ENCODE data around the gene HSD17B1.
"Not testable (repeated sequence)": the region's sequence is repeated elsewhere in the genome, so short reads cannot be mapped to it uniquely, and the experiment has no call there.

- TF ChIP-seq CTCF (IDR thresholded peaks at IDR 0.05; ENCODE audit: low read length); EZH2 (optimal IDR thresholded peaks at IDR 0.05; ENCODE audit: low read depth, low read length): not testable (repeated sequence)
Observed at GRCh38 chr17:42552736-42553135, at the start of gene HSD17B1.
